Gastroesophageal sphincter (tissue), 4 donors: ENCODE measurements around the gene DHX8. TPM values are rescaled to one million over a fixed set of nuclear protein-coding genes. Genes with fewer than 3 reads are reported as not detected.

Source experiments
- ATAC-seq: fragments of 150-250 bp; one replicate; pipeline ENCODE4 v1.9.1; 2016; ENCODE audit warnings: mild to moderate bottlenecking, moderate library complexity
- H3K27ac ChIP-seq, 4 donors: fragments of 200-600 bp; sonication (generic) in 3 of 4; 1 replicate in 3 of 4; 2 replicates in 1 of 4; pipeline ENCODE4 v1.5.1; 2016 to 2019
- H3K27me3 ChIP-seq: fragments of 200-600 bp; sonication (generic); one replicate; pipeline ENCODE4 v1.5.1; 2019
- H3K36me3 ChIP-seq, 2 donors: fragments of 200-600 bp; sonication (generic); one replicate each; pipeline ENCODE4 v1.5.1; 2019; ENCODE audit warnings: control low read depth in 1 of 2
- H3K4me1 ChIP-seq, 3 donors: fragments of 200-600 bp; sonication (generic); 1 replicate in 2 of 3; 2 replicates in 1 of 3; pipeline ENCODE4 v1.5.1; 2016 to 2019; ENCODE audit warnings: control low read depth in 2 of 3
- H3K4me3 ChIP-seq, 2 donors: fragments of 200-600 bp; sonication (generic); one replicate each; pipeline ENCODE4 v1.5.1; 2019; ENCODE audit warnings: mild to moderate bottlenecking in 1 of 2, moderate library complexity in 1 of 2
- H3K9me3 ChIP-seq, 3 donors: fragments of 200-600 bp; sonication (generic); one replicate each; pipeline ENCODE4 v1.5.1; 2017 to 2019; ENCODE audit warnings: control low read depth in 2 of 3
- CTCF ChIP-seq, 4 experiments: fragments of 200-600 bp in 2 of 4; fragments of 450-650 bp in 2 of 4; sonication (generic) in 1 of 4; IDR thresholded peaks; one replicate each; pipeline ENCODE4 v1.5.1; 2017 to 2019; ENCODE audit warnings: antibody characterized with exemption in 4 of 4, mild to moderate bottlenecking in 2 of 4, moderate library complexity in 2 of 4
- EP300 ChIP-seq: sonication (generic); formaldehyde crosslinking; IDR thresholded peaks from one replicate; pipeline ENCODE4 v1.6.1; 2017; ENCODE audit warnings: antibody characterized with exemption, mild to moderate bottlenecking
- POLR2A ChIP-seq, 2 donors: fragments of 450-650 bp; IDR thresholded peaks; one replicate each; pipeline ENCODE4 v1.6.1; 2017; ENCODE audit warnings: antibody characterized with exemption in 2 of 2, mild to moderate bottlenecking in 2 of 2, moderate library complexity in 1 of 2
- POLR2AphosphoS5 ChIP-seq: sonication (generic); formaldehyde crosslinking; IDR thresholded peaks from one replicate; pipeline ENCODE4 v1.6.1; 2017; ENCODE audit warnings: antibody characterized with exemption
- WGBS, 2 donors: methylation state at CpG; one replicate each; pipeline ENCODE4 v1.1.5; 2018; ENCODE audit warnings: low coverage in 1 of 2; 5-methylcytosine and 5-hydroxymethylcytosine counted together
- total RNA-seq, 4 donors: library from RNA; depleted of rRNA; stranded (reverse); fragments of >200 nt; gene quantifications; one replicate each; pipeline ENCODE4 v1.1.0, GENCODE V29; 2016

Gene DHX8
- total RNA-seq, 4 donors from 2014 or later = 29.6 to 40.9 (median 34.1) TPM

- no peaks in the 10 kb centered on the region for H3K27me3 ChIP-seq
- ATAC-seq = peak; percentile 77
- no peaks in the 10 kb centered on the region for H3K9me3 ChIP-seq
- 0 to 17% methylated on average over 1 to 6 of the region's 23 CpGs for WGBS, 2 donors
- H3K4me3 ChIP-seq = peak overlapping the region in 1 of 2 donors; percentile 26
- H3K27ac ChIP-seq = peak overlapping the region in 3 of 4 donors; percentile 30 to 49 (median 47)
- peaks cover 0 to 32% of the 10 kb centered on the region in 2 donors for H3K36me3 ChIP-seq
- peaks cover 0 to 23% (median 11%) of the 10 kb centered on the region in 3 donors for H3K4me1 ChIP-seq
- TF ChIP-seq POLR2AphosphoS5 (no peak), CTCF (IDR thresholded peaks at IDR 0.05) (no peak), POLR2A (IDR thresholded peaks at IDR 0.05) (no peak), EP300 (no peak)
These were observed 46.7 kb downstream of the DHX8 start for GRCh38 chr17:43530288-43531081.

GRCh38 chr17:43531082-43531378, 47.3 kb downstream of the DHX8 start:
- H3K4me1 ChIP-seq = peaks cover 0 to 23% (median 11%) of the 10 kb centered on the region in 3 donors
- no peak overlapping the region for H3K4me3 ChIP-seq
- TF ChIP-seq EP300 (no peak), CTCF (IDR thresholded peaks at IDR 0.05) (no peak), POLR2A (IDR thresholded peaks at IDR 0.05) (no peak)
- no peak for ATAC-seq
- peaks cover 0 to 26% of the 10 kb centered on the region in 2 donors for H3K36me3 ChIP-seq
- 32 to 100% methylated on average over 1 to 2 of the region's 3 CpGs for WGBS, 2 donors
- H3K9me3 ChIP-seq = no peaks in the 10 kb centered on the region
- peak overlapping the region in 2 of 4 donors; percentile 47 to 49 for H3K27ac ChIP-seq
- H3K27me3 ChIP-seq = no peaks in the 10 kb centered on the region

GRCh38 chr17:43531955-43532354, 48.2 kb downstream of the DHX8 start:
- Histone ChIP-seq H3K4me3 (no peak overlapping the region), H3K4me1 (peaks cover 0 to 23% (median 11%) of the 10 kb centered on the region in 3 donors), H3K27me3 (no peaks in the 10 kb centered on the region), H3K9me3 (no peaks in the 10 kb centered on the region), H3K36me3 (peaks cover 0 to 17% of the 10 kb centered on the region in 2 donors), H3K27ac (no peak overlapping the region)
- 61 to 89% methylated on average over 3 to 5 of the region's 8 CpGs for WGBS, 2 donors
- no peak for TF ChIP-seq EP300
- no peak for TF ChIP-seq CTCF (IDR thresholded peaks at IDR 0.05)
- no peak for TF ChIP-seq POLR2A (IDR thresholded peaks at IDR 0.05)
- no peak for TF ChIP-seq POLR2AphosphoS5
- no peak for ATAC-seq

GRCh38 chr17:43532581-43532980, 48.8 kb downstream of the DHX8 start:
- Histone ChIP-seq H3K4me3 (no peak overlapping the region), H3K27me3 (no peaks in the 10 kb centered on the region), H3K27ac (no peak overlapping the region), H3K4me1 (peaks cover 0 to 23% (median 11%) of the 10 kb centered on the region in 3 donors), H3K9me3 (no peaks in the 10 kb centered on the region), H3K36me3 (peaks cover 0 to 11% of the 10 kb centered on the region in 2 donors)
- WGBS, 2 donors = 83 to 86% methylated on average over 1 of the region's 10 CpGs
- ATAC-seq = no peak
- TF ChIP-seq POLR2A (IDR thresholded peaks at IDR 0.05) (no peak), EP300 (no peak), CTCF (IDR thresholded peaks at IDR 0.05) (no peak), POLR2AphosphoS5 (no peak)

- Histone ChIP-seq H3K4me1 (peaks cover 0 to 19% (median 11%) of the 10 kb centered on the region in 3 donors), H3K4me3 (no peak overlapping the region), H3K36me3 (no peaks in the 10 kb centered on the region), H3K9me3 (no peaks in the 10 kb centered on the region), H3K27ac (no peak overlapping the region), H3K27me3 (no peaks in the 10 kb centered on the region)
- ATAC-seq = no peak
- WGBS, 2 donors = no CpG with 5 or more reads among the region's 4 CpGs
- no peak for TF ChIP-seq EP300
These were observed 49.9 kb downstream of the DHX8 start for GRCh38 chr17:43533699-43534098.
